ENCODE results near the gene BCDIN3D. TPM values are rescaled to one million over a fixed set of nuclear protein-coding genes. Genes with fewer than 3 reads are reported as not detected.

BCDIN3D gene
- total and polyA plus RNA-seq, 9 of the 15 experiments (the other 6 are each of a cell fraction or from before 2014, with no cell fraction given): 3.7 to 6.9 (median 5.6) TPM

DNA sequence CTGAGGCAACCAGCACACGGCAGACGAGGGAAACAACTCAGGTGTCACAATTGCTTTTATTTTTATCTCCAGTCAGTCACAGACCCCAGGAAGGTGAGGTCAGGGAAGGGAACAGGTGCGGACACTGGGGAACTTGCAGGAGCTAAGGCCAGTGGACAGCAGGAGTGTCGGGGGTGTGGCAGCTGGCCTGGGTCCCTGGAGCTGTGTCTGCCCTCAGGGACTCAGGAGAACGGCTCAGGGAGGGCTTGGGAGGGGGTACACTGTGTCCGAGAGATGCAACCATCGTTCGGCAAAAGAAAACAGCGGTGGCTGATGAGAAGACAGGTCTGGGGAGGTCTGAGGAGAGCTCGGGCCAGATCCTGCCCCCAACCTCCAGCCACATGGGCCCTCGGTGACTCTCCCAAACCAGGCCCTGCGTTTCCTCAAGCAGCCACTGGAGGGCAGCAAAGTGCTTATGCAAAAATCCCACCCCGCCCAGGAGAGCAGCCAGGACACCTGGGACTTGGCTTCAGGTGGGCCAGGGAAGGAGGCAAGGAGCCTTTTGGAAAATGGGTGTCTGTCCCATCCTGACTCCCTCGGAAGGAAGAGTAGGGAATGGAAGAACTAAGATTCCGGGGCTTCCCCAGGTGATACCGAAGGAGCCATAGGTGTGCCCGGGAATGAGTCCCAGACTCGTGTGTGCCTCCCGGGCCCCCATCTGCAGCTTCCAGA, 24.1 kb upstream of the BCDIN3D start (continued):
- TF ChIP-seq ZC3H11A (IDR thresholded peaks at IDR 0.05; ENCODE audit: low read depth, low read length): no peak
- no peak for TF ChIP-seq GTF2E2 (tag; IDR thresholded peaks at IDR 0.05)
- no peak for TF ChIP-seq KLF6 (CRISPR knock-in tag; IDR thresholded peaks at IDR 0.05; ENCODE audit: borderline replicate concordance)
- no peak for TF ChIP-seq CHCHD3 (CRISPR knock-in tag; IDR thresholded peaks at IDR 0.05)
- no peak for TF ChIP-seq SOX6 (IDR thresholded peaks at IDR 0.05)
- TF ChIP-seq, protein P1, sequence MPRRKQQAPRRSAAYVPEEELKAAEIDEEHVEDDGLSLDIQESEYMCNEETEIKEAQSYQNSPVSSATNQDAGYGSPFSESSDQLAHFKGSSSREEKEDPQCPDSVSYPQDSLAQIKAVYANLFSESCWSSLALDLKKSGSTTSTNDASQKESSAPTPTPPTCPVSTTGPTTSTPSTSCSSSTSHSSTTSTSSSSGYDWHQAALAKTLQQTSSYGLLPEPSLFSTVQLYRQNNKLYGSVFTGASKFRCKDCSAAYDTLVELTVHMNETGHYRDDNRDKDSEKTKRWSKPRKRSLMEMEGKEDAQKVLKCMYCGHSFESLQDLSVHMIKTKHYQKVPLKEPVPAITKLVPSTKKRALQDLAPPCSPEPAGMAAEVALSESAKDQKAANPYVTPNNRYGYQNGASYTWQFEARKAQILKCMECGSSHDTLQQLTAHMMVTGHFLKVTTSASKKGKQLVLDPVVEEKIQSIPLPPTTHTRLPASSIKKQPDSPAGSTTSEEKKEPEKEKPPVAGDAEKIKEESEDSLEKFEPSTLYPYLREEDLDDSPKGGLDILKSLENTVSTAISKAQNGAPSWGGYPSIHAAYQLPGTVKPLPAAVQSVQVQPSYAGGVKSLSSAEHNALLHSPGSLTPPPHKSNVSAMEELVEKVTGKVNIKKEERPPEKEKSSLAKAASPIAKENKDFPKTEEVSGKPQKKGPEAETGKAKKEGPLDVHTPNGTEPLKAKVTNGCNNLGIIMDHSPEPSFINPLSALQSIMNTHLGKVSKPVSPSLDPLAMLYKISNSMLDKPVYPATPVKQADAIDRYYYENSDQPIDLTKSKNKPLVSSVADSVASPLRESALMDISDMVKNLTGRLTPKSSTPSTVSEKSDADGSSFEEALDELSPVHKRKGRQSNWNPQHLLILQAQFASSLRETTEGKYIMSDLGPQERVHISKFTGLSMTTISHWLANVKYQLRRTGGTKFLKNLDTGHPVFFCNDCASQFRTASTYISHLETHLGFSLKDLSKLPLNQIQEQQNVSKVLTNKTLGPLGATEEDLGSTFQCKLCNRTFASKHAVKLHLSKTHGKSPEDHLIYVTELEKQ (CRISPR knock-in tag; IDR thresholded peaks at IDR 0.05): no peak
- TF ChIP-seq HMG20B (CRISPR knock-in tag; IDR thresholded peaks at IDR 0.05): no peak
- TF ChIP-seq MECOM (CRISPR knock-in tag; IDR thresholded peaks at IDR 0.05): no peak
- TF ChIP-seq, protein P2, sequence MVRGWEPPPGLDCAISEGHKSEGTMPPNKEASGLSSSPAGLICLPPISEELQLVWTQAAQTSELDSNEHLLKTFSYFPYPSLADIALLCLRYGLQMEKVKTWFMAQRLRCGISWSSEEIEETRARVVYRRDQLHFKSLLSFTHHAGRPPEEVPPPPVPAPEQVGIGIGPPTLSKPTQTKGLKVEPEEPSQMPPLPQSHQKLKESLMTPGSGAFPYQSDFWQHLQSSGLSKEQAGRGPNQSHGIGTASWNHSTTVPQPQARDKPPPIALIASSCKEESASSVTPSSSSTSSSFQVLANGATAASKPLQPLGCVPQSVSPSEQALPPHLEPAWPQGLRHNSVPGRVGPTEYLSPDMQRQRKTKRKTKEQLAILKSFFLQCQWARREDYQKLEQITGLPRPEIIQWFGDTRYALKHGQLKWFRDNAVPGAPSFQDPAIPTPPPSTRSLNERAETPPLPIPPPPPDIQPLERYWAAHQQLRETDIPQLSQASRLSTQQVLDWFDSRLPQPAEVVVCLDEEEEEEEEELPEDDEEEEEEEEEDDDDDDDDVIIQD (CRISPR knock-in tag; IDR thresholded peaks at IDR 0.05): no peak
- no peak for TF ChIP-seq HEY1 (CRISPR knock-in tag; IDR thresholded peaks at IDR 0.05; ENCODE audit: borderline replicate concordance)
- no peak for TF ChIP-seq RNF2 (IDR thresholded peaks at IDR 0.05)
- TF ChIP-seq DMBX1 (CRISPR knock-in tag; IDR thresholded peaks at IDR 0.05; ENCODE audit: borderline replicate concordance): no peak
- TF ChIP-seq ATF1 (CRISPR knock-in tag; IDR thresholded peaks at IDR 0.05): no peak
- TF ChIP-seq ATF1 (tag; IDR thresholded peaks at IDR 0.05): no peak; the same call in 1 of the 2 replicates
- TF ChIP-seq, protein P3, sequence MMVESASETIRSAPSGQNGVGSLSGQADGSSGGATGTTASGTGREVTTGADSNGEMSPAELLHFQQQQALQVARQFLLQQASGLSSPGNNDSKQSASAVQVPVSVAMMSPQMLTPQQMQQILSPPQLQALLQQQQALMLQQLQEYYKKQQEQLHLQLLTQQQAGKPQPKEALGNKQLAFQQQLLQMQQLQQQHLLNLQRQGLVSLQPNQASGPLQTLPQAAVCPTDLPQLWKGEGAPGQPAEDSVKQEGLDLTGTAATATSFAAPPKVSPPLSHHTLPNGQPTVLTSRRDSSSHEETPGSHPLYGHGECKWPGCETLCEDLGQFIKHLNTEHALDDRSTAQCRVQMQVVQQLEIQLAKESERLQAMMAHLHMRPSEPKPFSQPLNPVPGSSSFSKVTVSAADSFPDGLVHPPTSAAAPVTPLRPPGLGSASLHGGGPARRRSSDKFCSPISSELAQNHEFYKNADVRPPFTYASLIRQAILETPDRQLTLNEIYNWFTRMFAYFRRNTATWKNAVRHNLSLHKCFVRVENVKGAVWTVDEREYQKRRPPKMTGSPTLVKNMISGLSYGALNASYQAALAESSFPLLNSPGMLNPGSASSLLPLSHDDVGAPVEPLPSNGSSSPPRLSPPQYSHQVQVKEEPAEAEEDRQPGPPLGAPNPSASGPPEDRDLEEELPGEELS (CRISPR knock-in tag; IDR thresholded peaks at IDR 0.05; ENCODE audit: borderline replicate concordance): no peak
- no peak for TF ChIP-seq ZNF212 (CRISPR knock-in tag; IDR thresholded peaks at IDR 0.05)
- no peak for TF ChIP-seq FOS (IDR thresholded peaks at IDR 0.05; ENCODE audit: extremely low read depth, insufficient read length)
- TF ChIP-seq, protein P4, sequence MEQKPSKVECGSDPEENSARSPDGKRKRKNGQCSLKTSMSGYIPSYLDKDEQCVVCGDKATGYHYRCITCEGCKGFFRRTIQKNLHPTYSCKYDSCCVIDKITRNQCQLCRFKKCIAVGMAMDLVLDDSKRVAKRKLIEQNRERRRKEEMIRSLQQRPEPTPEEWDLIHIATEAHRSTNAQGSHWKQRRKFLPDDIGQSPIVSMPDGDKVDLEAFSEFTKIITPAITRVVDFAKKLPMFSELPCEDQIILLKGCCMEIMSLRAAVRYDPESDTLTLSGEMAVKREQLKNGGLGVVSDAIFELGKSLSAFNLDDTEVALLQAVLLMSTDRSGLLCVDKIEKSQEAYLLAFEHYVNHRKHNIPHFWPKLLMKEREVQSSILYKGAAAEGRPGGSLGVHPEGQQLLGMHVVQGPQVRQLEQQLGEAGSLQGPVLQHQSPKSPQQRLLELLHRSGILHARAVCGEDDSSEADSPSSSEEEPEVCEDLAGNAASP (IDR thresholded peaks at IDR 0.05): no peak
- TF ChIP-seq, protein P5, sequence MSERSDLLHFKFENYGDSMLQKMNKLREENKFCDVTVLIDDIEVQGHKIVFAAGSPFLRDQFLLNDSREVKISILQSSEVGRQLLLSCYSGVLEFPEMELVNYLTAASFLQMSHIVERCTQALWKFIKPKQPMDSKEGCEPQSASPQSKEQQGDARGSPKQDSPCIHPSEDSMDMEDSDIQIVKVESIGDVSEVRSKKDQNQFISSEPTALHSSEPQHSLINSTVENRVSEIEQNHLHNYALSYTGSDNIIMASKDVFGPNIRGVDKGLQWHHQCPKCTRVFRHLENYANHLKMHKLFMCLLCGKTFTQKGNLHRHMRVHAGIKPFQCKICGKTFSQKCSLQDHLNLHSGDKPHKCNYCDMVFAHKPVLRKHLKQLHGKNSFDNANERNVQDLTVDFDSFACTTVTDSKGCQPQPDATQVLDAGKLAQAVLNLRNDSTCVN (CRISPR knock-in tag; IDR thresholded peaks at IDR 0.05): no peak
- no peak for TF ChIP-seq MCM2 (IDR thresholded peaks at IDR 0.05; ENCODE audit: low read depth)
